CD4-positive, alpha-beta T cell treated with Interleukin-4 for 1 hour (primary cell): ENCODE data around the gene SKIC3.
A peak's percentile ranks its signal among the peaks of the same experiment; 100 is the strongest.

ENCODE experiments used
- DNase-seq, 2 donors: peaks; one replicate each; pipeline ENCODE4 v3.0.0-alpha.2; 2020 to 2022

The SKIC3 gene

GRCh38 chr5:95554647-95555548, at the start of gene SKIC3, which contains the start of gene ARSK:
Gene SKIC3 (minus strand): TSS chr5:95554977. CDS start chr5:95547150, 7,827 bp downstream.
Gene ARSK (plus strand): TSS chr5:95555101. CDS start chr5:95555279, 178 bp downstream.
- peak; percentile 96 to 98 for DNase-seq

- no peak for DNase-seq
Measured at GRCh38 chr5:95600557-95600956, 45.8 kb upstream of the SKIC3 start.

GRCh38 chr5:95599252-95599651, 44.5 kb upstream of the SKIC3 start:
- no peak for DNase-seq

GRCh38 chr5:95595289-95595931, 40.6 kb upstream of the SKIC3 start:
- DNase-seq, result no peak

- no peak for DNase-seq
Measured at GRCh38 chr5:95591490-95591901, 36.7 kb upstream of the SKIC3 start.

GRCh38 chr5:95590880-95591279, 36.1 kb upstream of the SKIC3 start:
- DNase-seq, result no peak

- DNase-seq, result no peak
Measured at GRCh38 chr5:95583992-95584391, 29.2 kb upstream of the SKIC3 start.

GRCh38 chr5:95581576-95581975, 26.8 kb upstream of the SKIC3 start:
- DNase-seq, result no peak

- DNase-seq, result no peak
Measured at GRCh38 chr5:95572016-95572415, 17.2 kb upstream of the SKIC3 start.

- DNase-seq, result no peak
Measured at GRCh38 chr5:95565280-95565920, 10.6 kb upstream of the SKIC3 start.

- no peak for DNase-seq
Measured at GRCh38 chr5:95564450-95564849, 9.7 kb upstream of the SKIC3 start.

GRCh38 chr5:95563367-95563766, 8.6 kb upstream of the SKIC3 start:
- no peak for DNase-seq

GRCh38 chr5:95562282-95562681, 7.5 kb upstream of the SKIC3 start:
- DNase-seq, result no peak

- DNase-seq, result no peak
Measured at GRCh38 chr5:95557841-95558240, 3.1 kb upstream of the SKIC3 start.

GRCh38 chr5:95555553-95555952, 776 bp upstream of the SKIC3 start:
- DNase-seq, result peak in 1 of 2 donors; percentile 2

GRCh38 chr5:95554331-95554646, 488 bp downstream of the SKIC3 start:
- no peak for DNase-seq

- DNase-seq, result no peak
Measured at GRCh38 chr5:95549030-95549429, 5.7 kb downstream of the SKIC3 start.

- DNase-seq, result no peak
Measured at GRCh38 chr5:95543017-95543705, 11.6 kb downstream of the SKIC3 start.

- no peak for DNase-seq
Measured at GRCh38 chr5:95537501-95537900, 17.3 kb downstream of the SKIC3 start.

- DNase-seq, result no peak
Measured at GRCh38 chr5:95533761-95534160, 21.0 kb downstream of the SKIC3 start.

GRCh38 chr5:95533106-95533505, 21.7 kb downstream of the SKIC3 start:
- no peak for DNase-seq

- no peak for DNase-seq
Measured at GRCh38 chr5:95532415-95532814, 22.4 kb downstream of the SKIC3 start.

- no peak for DNase-seq
Measured at GRCh38 chr5:95531491-95531890, 23.3 kb downstream of the SKIC3 start.
